Hepatocyte (in vitro differentiated cells): ENCODE data around the gene OSCP1.

Source experiments
- EZH2 ChIP-seq: fragments of 200-600 bp; sonication (generic); IDR thresholded peaks from 2 replicates; pipeline ENCODE4 v1.6.1; 2016; ENCODE audit warnings: antibody characterized with exemption, mild to moderate bottlenecking, borderline replicate concordance
- EZH2phosphoT487 ChIP-seq: fragments of 200-600 bp; sonication (generic); IDR thresholded peaks from one replicate; pipeline ENCODE4 v1.6.1; 2018; ENCODE audit warnings: antibody characterized with exemption, mild to moderate bottlenecking, low read depth, moderate library complexity; ENCODE audit not compliant: unreplicated experiment, severe bottlenecking
- TF ChIP-seq, protein P1 (sequence below): fragments of 200-600 bp; sonication (generic); IDR thresholded peaks from 2 replicates; pipeline ENCODE4 v1.5.1; 2016; ENCODE audit warnings: antibody characterized with exemption, mild to moderate bottlenecking; ENCODE audit not compliant: poor library complexity

DNA sequence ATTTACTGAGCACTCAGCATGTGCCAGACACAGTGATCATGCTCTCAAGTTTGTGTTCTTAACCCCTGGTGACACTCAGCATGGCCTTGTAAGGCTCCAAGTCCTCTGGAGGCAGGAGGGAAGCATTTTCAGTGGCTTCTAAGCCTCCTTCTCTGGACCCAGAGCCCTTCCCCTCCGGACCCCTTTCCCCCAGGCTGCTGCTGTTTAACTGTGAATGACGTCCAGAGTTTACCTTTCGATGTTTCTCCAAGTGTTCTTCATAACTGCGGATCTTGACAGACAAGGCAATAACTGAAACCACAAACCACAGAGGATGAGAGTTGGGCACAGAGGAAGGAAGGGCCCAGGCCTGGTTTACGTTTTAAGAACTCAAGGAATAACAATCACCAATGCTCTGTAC, 7.4 kb upstream of the OSCP1 start:
- TF ChIP-seq, protein P1, sequence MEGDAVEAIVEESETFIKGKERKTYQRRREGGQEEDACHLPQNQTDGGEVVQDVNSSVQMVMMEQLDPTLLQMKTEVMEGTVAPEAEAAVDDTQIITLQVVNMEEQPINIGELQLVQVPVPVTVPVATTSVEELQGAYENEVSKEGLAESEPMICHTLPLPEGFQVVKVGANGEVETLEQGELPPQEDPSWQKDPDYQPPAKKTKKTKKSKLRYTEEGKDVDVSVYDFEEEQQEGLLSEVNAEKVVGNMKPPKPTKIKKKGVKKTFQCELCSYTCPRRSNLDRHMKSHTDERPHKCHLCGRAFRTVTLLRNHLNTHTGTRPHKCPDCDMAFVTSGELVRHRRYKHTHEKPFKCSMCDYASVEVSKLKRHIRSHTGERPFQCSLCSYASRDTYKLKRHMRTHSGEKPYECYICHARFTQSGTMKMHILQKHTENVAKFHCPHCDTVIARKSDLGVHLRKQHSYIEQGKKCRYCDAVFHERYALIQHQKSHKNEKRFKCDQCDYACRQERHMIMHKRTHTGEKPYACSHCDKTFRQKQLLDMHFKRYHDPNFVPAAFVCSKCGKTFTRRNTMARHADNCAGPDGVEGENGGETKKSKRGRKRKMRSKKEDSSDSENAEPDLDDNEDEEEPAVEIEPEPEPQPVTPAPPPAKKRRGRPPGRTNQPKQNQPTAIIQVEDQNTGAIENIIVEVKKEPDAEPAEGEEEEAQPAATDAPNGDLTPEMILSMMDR, result no peak
- TF ChIP-seq EZH2 (no peak), EZH2phosphoT487 (no peak)
